GM08714 (cell line): ENCODE results near the gene KCNAB1.
"Not testable (repeated sequence)": the region's sequence is repeated elsewhere in the genome, so short reads cannot be mapped to it uniquely, and the experiment has no call there.

Experiments
- H3K4me3 ChIP-seq: fragments of 200-500 bp; sonication (Bioruptor generic); 2 replicates; pipeline ENCODE4 v1.5.1; 2014; ENCODE audit warnings: mild to moderate bottlenecking, low read length, inconsistent platforms
- ZNF274 ChIP-seq: IDR thresholded peaks from 2 replicates; pipeline ENCODE4 v1.6.1; 2012; ENCODE audit warnings: mild to moderate bottlenecking, low read depth, low read length

Gene KCNAB1

DNA sequence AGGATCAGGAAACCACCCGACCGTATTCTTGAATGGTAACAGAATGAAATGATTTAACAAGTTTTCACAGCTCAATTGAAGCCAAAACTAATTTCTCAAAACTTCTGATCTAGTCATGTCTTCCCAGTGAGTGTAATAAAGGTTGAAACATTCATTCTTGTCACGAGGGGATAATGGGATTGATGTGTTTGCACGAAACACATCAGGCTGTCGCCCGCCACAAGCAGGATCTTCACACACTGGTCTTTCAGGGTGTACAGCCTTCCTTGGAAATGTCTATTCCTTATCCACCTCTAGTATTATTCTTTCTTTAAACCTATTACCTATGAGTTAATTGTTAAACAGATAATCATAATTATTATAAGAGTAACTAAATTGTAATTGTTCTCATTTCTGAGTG, 94.3 kb downstream of the KCNAB1 start:
- no peak overlapping the region for H3K4me3 ChIP-seq
- no peak for TF ChIP-seq ZNF274

DNA sequence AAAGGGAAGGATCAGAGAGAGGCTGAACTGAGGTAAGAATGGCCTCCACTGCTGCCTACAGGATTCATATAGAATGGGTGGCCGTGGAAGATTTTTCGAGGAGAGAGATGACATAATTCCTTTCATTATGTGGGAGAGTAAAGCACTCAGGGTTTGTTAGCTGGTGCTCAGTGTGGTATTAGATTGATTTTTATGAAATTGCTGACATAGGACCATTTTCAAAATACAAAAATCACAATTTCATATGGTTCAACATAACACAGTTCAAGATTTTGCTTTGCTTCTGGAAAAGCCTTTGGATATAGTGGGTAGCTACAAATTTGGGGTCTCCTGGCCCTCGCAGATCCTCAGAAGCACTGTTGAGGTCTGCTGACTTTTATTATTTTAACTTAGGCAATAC, 95.4 kb downstream of the KCNAB1 start:
- TF ChIP-seq ZNF274, result no peak
- H3K4me3 ChIP-seq, result no peak overlapping the region

DNA sequence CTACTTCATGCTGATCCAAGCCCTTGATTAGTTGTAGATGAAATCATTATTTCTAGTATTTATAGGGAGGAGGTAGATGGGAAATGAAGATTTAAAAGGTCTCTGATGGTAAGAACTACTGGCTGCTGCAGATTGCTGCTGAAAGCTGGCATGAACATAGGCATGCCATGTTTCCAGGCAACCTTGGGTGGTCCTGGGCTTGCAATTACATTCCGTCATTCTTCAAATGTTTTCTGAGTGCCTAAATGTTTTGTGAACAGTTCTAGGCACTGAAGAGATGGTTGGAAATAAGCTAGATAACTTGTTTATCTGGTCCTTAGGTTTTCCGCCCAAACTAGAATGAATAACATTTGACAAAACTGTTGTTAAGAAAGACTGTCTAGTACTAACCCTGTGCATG, 95.8 kb downstream of the KCNAB1 start:
- H3K4me3 ChIP-seq, result no peak overlapping the region
- no peak for TF ChIP-seq ZNF274

DNA sequence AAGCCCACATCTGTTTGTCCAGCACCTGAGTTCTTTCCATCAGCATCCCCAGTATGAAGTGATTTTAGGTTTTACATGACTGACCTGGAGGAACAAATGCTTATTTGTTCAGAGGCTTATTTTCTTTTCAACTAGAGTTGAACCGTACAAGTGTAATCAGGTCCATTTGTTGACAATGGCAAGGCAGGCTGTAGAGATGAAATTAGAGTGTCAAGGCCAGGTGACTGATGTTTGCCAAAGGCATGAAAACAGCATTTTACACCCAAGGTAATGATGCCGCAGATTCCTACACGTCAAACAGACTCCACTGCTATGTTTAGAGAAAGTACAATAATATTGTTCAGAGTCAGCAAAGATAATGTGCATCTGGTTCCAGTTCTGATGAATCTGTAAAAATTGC, 96.5 kb downstream of the KCNAB1 start:
- TF ChIP-seq ZNF274, result no peak
- no peak overlapping the region for H3K4me3 ChIP-seq

DNA sequence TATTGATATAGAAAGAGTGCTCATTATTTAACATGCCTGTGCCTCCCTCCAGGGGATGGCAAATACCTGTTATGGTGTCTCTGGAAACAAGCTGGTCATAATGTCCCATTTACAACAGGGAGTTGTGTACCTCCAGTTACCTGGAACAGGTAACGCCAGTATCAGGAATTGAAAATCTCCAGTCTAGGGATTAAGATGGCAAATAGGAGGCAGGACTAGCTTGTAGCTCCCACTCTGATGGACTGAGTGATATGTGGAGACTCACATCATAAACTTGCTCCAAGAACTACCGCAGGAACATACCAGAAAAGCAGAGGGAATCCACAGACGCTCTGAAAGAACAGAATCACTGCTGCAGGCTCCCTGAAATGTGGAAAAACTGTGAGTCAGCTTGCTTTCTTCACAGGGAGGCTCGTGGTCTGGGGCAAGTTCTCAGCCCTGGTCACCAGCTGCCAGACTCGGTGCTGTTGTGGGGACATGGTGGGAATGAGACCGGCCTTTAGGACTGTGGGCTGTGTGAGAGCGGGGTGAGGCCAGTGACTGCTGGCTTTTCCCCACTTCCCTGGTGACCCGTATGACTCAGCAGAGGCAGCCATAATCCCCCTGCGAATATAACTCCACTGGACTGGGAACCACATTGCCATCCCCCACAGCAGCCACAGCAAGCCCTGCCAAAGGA, 97.4 kb downstream of the KCNAB1 start:
- no peak for TF ChIP-seq ZNF274
- no peak overlapping the region for H3K4me3 ChIP-seq

DNA sequence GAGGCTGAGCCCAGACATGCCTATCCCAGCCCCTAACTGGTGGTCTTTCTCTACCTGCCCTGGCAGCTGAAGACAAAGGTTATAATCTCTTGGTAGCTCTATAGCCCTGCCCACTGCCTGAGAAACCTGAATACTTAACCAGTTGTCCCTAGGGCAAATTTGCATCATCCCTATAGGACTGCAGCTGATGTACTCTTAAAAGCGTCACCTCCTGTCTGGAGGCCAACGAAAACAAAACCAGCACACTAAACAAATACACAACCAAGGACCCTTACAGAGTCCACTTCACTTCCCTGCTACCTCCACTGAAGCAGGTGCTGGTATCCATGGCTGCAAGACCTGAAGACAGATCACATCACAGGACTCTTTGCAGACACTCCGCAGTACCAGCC, 98.0 kb downstream of the KCNAB1 start:
- H3K4me3 ChIP-seq, result no peak overlapping the region
- TF ChIP-seq ZNF274, result no peak

DNA sequence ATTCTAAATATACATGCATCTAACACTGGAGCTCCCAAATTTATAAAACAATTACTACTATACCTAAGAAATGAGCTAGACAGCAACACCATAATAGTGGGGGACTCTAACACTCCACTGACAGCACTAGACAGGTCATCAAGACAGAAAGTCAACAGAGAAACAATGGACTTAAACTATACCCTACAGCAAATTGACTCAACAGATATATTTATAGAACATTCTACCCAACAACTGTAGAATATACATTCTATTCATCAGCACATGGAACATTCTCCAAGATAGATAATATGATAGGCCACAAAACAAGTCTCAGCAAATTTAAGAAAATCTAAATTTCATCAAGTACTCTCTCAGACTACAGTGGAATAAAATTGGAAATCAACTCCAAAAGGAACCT, 102.0 kb downstream of the KCNAB1 start:
- H3K4me3 ChIP-seq, result not testable (repeated sequence)

DNA sequence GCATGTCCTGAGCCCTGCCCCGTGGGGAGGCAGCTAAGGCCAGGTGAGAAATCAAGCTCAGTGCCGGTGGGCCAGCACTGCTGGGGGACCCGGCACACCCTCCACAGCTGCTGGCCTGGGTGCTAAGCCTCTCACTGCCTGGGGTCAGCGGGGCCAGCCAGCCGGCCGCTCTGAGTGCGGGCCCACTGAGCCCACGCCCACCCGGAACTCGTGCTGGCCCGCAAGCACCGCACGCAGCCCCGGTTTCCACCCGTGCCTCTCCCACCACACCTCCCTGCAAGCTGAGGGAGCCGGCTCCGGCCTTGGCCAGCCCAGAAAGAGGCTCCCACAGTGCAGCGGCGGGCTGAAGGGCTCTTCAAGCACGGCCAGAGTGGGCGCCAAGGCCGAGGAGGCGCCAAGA, 103.7 kb downstream of the KCNAB1 start:
- H3K4me3 ChIP-seq, result not testable (repeated sequence)

DNA sequence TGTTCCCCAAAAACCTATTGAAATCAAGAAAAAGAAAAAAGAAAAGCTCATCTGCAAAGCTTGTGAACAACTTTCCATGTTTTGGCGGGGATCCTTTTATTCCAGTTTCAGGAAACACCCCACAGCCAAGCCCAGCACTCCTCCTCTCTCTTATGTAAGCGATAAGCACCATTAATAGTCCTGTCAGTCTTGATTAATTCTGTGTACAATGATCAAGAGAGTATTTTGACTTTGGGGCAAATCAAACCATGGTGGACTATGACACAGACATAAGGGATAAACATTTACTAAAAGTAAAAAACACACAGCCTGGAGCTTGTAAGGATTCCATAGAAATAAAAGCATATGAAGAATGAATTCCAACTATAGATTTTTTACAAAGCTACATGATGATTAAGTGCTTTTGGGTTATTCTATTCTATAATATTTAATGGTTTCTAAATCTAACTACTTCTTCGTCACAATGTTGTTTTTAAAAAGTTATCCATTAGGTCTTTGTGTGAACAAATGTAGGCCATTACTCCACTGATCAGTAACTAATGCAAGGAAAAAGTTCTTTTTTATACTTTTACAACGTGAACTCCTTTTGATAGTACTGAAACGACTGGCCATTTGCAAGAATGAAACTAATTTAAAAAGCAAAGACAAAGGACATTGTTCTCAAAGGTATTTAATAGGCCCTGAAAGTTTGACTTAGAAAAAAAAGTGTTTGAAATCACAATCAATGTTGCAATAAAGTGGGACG, 106.5 kb downstream of the KCNAB1 start:
- no peak for TF ChIP-seq ZNF274
- no peak overlapping the region for H3K4me3 ChIP-seq

DNA sequence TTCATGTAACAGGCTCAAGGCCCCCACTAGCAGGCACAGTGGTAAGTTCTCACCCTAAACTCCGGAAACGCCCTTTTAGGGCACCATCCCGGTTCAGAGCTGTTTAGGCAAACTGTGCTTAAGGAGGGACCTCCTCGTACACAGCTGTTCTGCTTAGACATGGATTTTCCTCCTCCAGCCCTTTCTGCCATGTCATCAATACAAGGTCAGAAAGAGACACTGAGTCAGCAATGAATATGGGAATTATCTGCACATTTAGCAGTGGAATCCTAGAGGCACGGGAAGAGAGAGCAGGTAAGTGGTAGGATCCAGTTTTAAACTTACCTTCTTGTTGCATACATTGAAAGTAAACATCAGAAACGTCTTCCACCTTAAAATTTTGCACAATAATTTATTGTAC, 107.3 kb downstream of the KCNAB1 start:
- no peak for TF ChIP-seq ZNF274

DNA sequence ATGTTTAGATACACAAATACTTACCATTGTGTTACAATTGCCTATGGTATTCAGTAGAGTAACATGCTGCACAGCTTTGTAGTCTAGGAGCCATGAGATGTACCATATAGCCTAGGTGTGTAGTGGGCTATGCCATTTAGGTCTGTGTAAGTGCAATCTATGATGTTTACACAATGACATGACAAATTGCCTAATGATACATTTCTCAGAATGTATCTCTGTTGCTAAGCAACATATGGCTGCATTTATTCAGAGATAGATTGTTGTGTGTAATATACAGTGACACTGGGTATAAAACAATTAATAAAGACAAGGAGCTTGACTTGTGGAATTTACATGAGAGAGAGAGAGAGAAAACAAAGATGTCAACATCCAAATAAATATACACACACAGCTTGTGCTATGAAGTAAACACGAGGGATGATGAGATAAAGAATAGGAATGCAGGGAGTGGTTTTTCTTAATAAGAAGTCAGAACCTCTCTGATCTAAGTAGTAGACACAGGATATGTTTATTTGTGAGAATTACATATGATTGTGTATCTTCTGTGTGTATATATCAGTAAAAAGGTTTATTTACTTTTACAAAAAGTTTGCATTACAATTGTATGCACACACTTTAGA, 110.0 kb downstream of the KCNAB1 start:
- H3K4me3 ChIP-seq, result no peak overlapping the region
- TF ChIP-seq ZNF274, result no peak

More for the DNA sequence above, 107.3 kb downstream of the KCNAB1 start:
- no peak overlapping the region for H3K4me3 ChIP-seq

DNA sequence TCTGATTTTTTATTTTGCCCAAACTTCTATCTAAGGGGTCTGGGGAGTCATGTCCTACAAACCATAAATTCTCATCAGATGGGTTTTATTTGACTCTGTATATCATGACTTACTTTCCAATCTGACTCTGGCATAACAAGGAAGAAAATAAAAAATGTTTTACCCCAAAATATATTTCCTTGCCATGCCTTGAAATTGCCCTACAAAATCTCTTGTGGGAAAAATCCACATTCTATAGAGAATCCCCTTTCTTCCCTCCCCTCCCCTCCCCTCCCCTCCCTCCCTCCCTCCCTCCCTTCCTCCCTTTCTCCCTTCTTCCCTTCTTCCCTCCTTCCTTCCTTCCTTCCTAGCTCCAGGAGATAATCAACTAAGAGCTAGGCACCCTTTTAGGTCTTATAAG, 110.8 kb downstream of the KCNAB1 start:
- H3K4me3 ChIP-seq, result not testable (repeated sequence)

DNA sequence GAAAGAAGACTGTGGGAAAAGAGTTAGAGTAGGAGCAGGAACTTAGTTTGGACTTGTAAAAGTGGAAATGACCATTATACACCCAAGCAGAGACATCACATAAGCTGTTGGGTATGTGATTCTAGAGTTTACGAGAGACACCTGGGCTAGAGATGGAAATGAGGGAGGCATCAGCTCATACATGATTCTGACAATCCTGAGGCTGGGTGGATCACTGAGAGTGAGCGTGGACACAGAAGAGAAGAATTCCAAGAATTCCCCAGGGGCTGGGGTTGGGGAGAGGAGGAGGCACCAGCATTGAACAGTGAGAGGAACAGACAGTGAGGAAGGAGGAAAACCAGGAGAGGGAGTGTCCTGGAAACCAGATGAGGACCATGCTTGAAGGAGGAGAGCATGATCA, 113.5 kb downstream of the KCNAB1 start:
- TF ChIP-seq ZNF274, result no peak

DNA sequence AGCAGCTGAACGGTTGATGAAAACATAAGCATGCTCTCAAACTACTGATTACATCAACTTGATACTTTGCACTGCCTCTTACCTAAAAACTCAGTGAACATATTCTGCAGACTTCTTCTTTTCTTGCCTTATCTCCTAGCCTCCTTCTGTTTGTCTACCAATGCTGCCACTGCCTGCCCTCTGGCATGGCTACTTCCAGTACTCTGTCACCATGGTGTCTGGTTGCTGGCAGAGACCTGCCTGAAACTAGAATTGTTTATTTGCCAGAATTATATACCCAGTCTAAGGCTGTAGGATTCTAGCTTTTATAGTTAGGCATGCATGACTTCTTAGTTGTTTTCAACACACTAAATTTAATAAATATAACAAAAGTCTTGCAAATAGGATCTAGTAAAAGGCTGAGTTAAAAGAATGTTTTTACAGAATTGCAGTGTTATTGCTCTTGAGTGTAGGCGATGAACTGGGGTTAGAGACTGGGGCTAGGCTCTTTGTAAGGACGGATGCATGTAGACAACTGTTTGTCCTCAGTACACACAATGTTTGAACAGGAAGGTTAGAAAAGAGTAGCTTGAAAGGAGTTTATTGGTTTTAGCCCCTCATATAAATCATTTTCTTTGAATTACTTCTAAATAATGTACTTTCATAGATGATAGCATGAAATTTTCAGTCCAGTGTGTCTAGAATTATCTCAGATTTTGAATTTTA, 116.3 kb downstream of the KCNAB1 start:
- H3K4me3 ChIP-seq, result no peak overlapping the region
- no peak for TF ChIP-seq ZNF274

More for the DNA sequence above, 113.5 kb downstream of the KCNAB1 start:
- no peak overlapping the region for H3K4me3 ChIP-seq

DNA sequence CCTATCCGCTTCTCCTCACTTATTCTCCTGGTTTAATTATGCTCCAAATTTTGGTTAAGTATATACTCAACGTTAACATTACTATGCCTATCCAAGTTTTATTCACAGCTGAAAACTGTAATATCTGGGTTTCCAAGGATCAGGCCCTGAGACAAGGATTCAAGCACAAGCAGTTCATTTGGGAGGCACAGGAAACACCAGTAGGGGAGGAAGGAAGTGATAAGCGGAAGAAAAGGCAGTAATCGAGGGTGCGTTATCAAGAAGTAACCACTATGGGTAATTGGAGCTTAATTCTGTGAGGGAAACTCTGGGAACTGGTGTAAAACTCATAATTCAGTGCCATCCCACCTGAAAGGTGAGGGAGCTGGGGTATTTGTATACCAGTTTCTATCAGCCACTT, 120.3 kb downstream of the KCNAB1 start:
- H3K4me3 ChIP-seq, result no peak overlapping the region
- TF ChIP-seq ZNF274, result no peak
